Mucosa of descending colon (tissue), 3 donors: ENCODE data around the gene VWA3A. TPM values are rescaled to one million over a fixed set of nuclear protein-coding genes. Genes with fewer than 3 reads are reported as not detected.

Experiments
- ATAC-seq: fragments of 200-7000 bp; cut with Tn5 transposase; one replicate; pipeline ENCODE4 v1.9.1; 2020; ENCODE audit warnings: mild to moderate bottlenecking, moderate library complexity
- DNase-seq, 3 donors: peaks; one replicate each; pipeline ENCODE4 v3.0.0-alpha.2; 2020
- H3K36me3 ChIP-seq: fragments of 200-600 bp; one replicate; pipeline ENCODE4 v1.8.0; 2021; ENCODE audit warnings: low read depth, mild to moderate bottlenecking
- H3K4me1 ChIP-seq: fragments of 200-600 bp; one replicate; pipeline ENCODE4 v1.8.0; 2021; ENCODE audit warnings: low read depth, mild to moderate bottlenecking
- H3K4me3 ChIP-seq: fragments of 200-600 bp; one replicate; pipeline ENCODE4 v1.8.0; 2021; ENCODE audit warnings: mild to moderate bottlenecking
- H3K9me3 ChIP-seq: fragments of 200-600 bp; one replicate; pipeline ENCODE4 v1.8.0; 2021; ENCODE audit warnings: mild to moderate bottlenecking
- intact Hi-C, 2 donors: fragments of 100-400 bp; cut with DNase I in 1 of 2; cut with micrococcal nuclease in 1 of 2; formaldehyde crosslinking; loops; one replicate each; pipeline versions ENCODE4 v1.11.0 to v1.11.1; 2022; cut with DNase I, micrococcal nuclease
- total RNA-seq, 3 donors: library from RNA; stranded (reverse); fragmentation: NEBNext Ultra II Directional in 2 of 3; extraction: Animal tissue kit (Norgen Biotek cat#: 25700) in 2 of 3; gene quantifications; one replicate each; pipeline versions ENCODE4 v1.2.1 to v1.2.4, GENCODE V29; 2021 to 2023
- TF ChIP-seq, protein P1 (sequence below): fragments of 200-600 bp; IDR thresholded peaks from one replicate; pipeline ENCODE4 v1.8.0; 2022; ENCODE audit warnings: antibody characterized with exemption, mild to moderate bottlenecking
- donor health status: DM: no; HTN: no; CAD: no; lungs with moderate emphysema.
- donor health status: DM: no; HTN: no; CAD: no.
- donor health status: DM: no; HTN: yes; CAD: no.

Gene VWA3A
- total RNA-seq, 3 donors from 2014 or later = 0.44 to 0.46 TPM; not detected in 1

- Histone ChIP-seq H3K9me3 (no peaks in the 10 kb centered on the region), H3K36me3 (no peaks in the 10 kb centered on the region), H3K4me3 (no peak overlapping the region), H3K4me1 (peaks cover 2% of the 10 kb centered on the region)
- TF ChIP-seq, protein P1, sequence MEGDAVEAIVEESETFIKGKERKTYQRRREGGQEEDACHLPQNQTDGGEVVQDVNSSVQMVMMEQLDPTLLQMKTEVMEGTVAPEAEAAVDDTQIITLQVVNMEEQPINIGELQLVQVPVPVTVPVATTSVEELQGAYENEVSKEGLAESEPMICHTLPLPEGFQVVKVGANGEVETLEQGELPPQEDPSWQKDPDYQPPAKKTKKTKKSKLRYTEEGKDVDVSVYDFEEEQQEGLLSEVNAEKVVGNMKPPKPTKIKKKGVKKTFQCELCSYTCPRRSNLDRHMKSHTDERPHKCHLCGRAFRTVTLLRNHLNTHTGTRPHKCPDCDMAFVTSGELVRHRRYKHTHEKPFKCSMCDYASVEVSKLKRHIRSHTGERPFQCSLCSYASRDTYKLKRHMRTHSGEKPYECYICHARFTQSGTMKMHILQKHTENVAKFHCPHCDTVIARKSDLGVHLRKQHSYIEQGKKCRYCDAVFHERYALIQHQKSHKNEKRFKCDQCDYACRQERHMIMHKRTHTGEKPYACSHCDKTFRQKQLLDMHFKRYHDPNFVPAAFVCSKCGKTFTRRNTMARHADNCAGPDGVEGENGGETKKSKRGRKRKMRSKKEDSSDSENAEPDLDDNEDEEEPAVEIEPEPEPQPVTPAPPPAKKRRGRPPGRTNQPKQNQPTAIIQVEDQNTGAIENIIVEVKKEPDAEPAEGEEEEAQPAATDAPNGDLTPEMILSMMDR = no peak
- no peak for ATAC-seq
- intact Hi-C loops = loop anchor here (10.0 kb wide), 2 partner anchors 169 to 179 kb away; partner anchors contain the start of genes MOSMO (in 1 of the 2) and PDZD9 (in 1 of the 2)
- DNase-seq = no peak
Observed at GRCh38 chr16:22183335-22183734, 91.0 kb downstream of the VWA3A start.

DNA sequence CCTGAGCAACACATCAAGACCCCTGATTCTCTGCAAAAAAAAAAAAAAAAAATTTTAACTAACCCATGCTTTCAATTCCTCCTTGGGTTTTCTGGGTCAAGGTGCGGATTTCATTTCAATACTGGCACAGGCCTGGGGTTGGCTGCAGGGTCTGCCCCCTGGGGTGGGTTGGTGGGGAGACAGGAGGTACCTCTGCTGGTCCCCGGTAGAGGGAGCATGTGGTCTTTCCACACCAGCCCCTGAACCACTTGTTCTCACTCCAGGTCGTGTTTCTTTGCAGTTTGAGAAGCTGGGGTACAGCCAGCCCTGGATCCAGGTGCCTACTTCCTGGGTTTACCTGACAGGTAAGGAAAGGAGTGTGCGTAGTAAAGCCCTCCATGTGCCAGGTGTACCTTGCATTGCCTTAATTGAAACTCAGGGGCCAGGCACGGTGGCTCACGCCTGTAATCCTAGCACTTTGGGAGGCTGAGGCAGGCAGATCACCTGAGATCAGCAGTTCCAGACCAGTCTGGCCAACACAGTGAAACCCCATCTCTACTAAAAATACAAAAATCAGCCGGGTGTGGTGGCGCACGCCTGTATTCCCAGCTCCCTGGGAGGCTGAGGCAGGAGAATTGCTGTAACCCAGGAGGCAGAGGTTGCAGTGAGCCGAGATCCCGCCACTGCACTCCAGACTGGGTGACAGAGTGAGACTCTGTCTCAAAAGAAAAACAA, 91.7 kb downstream of the VWA3A start:
- no peak for DNase-seq
- no peak for ATAC-seq
- intact Hi-C loops = loop anchor here (10.0 kb wide), 2 partner anchors 169 to 179 kb away; partner anchors contain the start of genes MOSMO (in 1 of the 2) and PDZD9 (in 1 of the 2)
- Histone ChIP-seq H3K4me3 (no peak overlapping the region), H3K36me3 (no peaks in the 10 kb centered on the region), H3K9me3 (no peaks in the 10 kb centered on the region), H3K4me1 (peaks cover 9% of the 10 kb centered on the region)
- TF ChIP-seq, protein P1 = no peak

DNA sequence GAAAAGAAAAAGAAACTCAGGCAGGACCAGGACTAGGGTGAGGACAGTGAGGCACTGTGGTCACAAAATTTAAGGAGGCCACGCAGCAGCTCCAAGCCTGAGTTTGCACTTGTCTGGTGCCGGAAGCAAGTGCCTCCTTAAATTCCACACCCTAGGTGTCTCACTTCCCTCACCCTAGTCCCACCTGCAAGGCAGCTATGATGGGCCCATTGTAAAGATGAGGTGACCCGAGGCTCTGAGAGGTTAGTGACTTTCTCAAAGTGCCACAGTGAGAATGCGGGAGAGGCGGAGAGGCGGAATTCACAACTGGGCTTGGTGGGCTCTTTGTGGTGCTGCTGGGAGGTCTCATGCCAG, 92.3 kb downstream of the VWA3A start:
- no peaks in the 10 kb centered on the region for H3K9me3 ChIP-seq
- intact Hi-C loops = loop anchor here (10.0 kb wide), 2 partner anchors 170 to 180 kb away; partner anchors contain the start of genes MOSMO (in 1 of the 2) and PDZD9 (in 1 of the 2)
- no peak for DNase-seq

DNA sequence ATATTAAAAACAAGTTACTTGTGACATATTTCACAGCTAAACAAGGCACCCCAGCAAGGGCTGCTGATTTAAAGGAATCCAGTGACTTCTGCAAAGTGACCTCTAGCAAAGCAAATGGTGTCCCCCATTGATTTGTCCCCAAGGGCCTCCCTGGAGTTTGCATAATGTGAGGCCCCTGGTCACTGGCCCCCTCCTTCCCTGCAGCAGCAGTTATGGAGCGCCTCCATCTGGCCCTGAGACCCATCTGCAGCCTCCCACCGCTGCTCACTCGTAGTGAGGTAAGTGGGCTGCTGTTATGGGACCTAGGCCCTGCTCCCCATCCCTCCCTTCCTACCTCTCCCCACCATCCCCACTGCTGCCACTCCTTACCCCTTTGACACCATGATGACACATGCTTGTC, 94.2 kb downstream of the VWA3A start:
- H3K4me1 ChIP-seq = peaks cover 20% of the 10 kb centered on the region
- ATAC-seq = no peak
- no peaks in the 10 kb centered on the region for H3K36me3 ChIP-seq
- H3K4me3 ChIP-seq = no peak overlapping the region
- intact Hi-C loops = loop anchor here (10.0 kb wide), 2 partner anchors 172 to 182 kb away; partner anchors contain the start of genes MOSMO (in 1 of the 2) and PDZD9 (in 1 of the 2)
- no peak for DNase-seq
- H3K9me3 ChIP-seq = no peaks in the 10 kb centered on the region
- TF ChIP-seq, protein P1 = no peak

More for the DNA sequence above, 92.3 kb downstream of the VWA3A start:
- H3K36me3 ChIP-seq = no peaks in the 10 kb centered on the region
- TF ChIP-seq, protein P1 = no peak
- no peak overlapping the region for H3K4me3 ChIP-seq
- peaks cover 15% of the 10 kb centered on the region for H3K4me1 ChIP-seq
- no peak for ATAC-seq

GRCh38 chr16:22188267-22188594, 95.9 kb downstream of the VWA3A start:
- Histone ChIP-seq H3K9me3 (no peaks in the 10 kb centered on the region), H3K4me3 (no peak overlapping the region), H3K36me3 (no peaks in the 10 kb centered on the region), H3K4me1 (peaks cover 26% of the 10 kb centered on the region)
- TF ChIP-seq, protein P1 = no peak
- DNase-seq (no peak), ATAC-seq (no peak)
- intact Hi-C loops = loop anchor here (10.0 kb wide), 2 partner anchors 173 to 183 kb away; partner anchors contain the start of genes MOSMO (in 1 of the 2) and PDZD9 (in 1 of the 2)
